ENCODE results near the gene CISD1.
"Not testable (repeated sequence)": the region's sequence is repeated elsewhere in the genome, so short reads cannot be mapped to it uniquely, and the experiment has no call there.

Gene CISD1

DNA sequence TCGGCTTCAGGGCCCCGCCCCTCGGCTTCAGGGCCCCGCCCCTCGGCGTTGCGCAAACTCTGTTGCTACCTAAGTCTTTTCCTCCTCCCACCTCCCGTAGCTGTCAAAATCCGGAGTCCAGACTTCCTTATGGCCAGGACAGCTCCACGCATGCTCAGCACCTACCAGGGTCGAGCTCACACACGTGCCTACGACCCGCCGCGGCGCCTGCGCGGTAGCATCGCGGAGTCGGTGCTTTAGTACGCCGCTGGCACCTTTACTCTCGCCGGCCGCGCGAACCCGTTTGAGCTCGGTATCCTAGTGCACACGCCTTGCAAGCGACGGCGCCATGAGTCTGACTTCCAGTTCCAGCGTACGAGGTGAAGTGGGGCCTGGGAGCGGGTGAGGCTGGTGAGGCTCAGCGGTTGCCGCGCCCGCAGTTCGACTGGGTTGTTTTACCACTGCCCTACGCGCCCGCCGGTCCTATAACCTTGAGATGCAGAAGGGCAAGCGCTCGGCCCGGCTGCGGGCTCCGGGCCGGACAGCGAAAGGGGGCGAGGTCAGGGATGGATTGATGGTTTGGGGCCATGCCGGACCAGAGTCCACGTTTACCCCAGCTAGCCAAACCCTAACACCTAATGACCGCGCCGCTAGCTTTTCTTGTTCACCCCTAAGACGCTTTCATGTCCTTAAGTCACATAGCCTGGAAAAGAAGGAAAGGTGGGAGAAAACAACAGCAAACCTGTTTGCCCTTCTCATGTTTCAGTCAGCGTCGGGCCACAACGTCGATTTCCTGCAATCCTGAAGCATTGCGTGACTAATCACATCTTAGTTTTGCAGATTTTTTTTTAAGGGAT is at the start of gene CISD1:
CISD1 (plus strand) TSS at position 217 of the 836 bp plus-strand sequence; CDS start at position 329, 112 bp downstream.
- DNase-seq, result peak; percentile 95

DNA sequence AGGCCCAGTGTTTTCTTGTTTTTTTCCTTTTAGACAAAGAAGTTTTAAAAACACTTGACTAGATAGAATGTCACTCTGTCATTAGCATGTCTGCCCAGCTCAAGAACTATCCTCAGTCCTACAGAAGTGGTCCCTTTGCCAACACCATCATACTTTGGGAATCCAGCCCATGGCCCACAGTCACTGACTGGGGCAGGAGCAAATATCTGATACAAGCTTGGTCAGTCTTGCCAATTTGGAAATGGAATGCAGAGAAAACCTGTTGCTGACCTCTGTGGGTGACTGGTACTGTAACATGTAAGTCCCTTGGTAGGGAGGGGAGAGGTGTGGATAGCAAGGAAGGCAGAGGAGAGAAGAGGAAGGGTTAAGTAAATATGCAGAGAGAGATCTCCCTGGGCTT is 49.1 kb upstream of the CISD1 start:
- DNase-seq, result no peak

DNA sequence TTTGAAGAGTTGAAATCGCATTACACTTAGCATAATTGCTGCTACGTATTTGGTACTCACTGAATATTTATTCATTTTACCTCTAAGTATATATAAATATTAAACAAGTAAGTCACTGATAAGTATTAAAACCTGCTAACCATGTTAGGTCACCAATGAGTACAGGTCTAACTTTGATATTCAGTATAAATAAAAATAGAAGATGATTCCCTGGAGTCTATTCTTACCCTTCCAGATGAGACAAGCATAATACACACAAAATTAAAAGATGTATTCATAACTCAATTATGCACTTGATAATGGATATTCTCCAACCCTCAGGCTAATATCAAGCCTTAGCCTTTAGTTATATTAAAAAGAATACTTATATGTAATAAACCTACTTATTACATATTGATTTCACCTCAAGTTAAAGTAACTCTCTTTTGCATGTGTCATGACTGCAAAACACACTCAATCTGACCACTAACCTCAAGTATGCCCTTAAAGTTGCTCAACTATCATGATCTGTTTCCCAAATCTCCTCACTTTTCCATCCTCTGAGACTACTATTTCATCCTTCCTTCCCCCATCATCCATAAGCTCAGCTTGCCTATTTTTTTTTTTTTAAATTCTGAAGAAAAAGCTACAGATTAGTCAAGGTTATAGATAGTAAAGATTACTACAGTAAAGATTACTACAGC is 48.1 kb upstream of the CISD1 start:
- DNase-seq, result no peak

DNA sequence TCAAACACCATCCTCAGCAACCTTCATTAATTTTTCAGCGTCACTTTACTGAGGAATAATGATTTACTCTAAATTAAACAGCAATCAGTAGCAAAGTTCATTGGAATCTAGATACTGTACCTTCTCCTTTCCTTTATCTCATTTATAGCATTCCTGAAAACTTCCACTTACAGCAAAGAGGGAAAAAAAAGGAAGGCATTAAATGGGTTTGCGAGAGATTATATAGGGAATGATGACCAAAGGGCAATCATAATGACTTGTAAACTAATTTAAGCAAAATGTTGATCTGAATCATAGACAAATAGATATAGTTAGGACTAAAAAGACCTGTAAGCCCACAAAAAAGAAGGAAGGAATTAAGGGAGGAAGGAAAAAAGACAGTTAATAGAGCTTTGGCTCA is 43.3 kb upstream of the CISD1 start:
- no peak for DNase-seq

DNA sequence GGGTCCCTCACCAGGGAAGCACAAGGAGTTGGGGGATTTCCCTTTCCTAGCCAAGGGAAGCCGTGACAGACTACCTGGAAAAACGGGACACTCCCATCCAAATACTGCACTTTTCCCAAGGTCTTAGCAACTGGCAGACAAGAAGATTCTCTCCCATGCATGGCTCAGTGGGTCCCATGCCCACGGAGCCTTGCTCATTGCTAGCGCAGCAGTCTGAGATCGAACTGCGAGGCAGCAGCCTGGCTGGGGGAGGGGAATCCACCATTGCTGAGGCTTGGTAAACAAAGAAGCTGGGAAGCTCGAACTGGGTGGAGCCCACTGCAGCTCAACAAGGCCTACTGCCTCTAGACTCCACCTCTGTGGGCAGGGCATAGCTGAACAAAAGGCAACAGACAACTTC is 39.1 kb upstream of the CISD1 start:
- not testable (repeated sequence) for DNase-seq

DNA sequence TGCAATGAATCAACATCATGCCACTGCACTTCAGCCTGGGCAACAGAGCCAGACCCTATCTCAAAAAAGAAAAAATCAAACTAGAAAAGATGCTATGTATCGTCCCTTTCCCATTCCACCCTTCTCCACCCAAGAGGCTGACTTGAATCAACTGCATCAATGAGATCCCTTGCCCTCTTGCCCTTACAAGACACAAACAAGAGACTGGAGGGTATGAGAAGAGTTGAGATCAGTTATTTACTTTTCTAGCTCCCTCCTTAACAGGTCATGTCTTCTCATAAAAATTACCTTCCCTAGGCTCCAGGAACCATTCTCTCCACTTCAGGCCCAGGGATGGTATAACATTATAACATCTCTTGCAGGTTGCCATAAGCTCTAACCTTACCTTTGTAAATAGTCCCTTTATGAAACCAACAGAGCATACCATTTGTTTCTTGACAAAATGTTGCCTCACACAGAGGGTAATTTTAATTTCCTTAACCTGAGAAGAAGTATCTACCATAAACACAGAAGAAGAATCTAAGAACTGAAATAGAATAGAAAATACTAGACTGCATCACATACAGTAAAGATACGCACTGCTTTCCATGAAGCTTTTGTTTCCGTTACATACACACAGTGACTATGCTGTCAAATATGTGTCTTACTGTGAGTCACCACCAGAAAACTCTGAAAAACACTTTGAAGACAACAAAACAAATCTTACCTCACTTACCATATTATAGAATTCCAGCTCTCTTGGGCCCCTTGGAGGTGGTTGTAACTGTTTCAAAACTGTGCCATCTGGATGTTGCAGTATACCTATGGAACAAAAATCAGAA is 31.7 kb upstream of the CISD1 start:
- no peak for DNase-seq

DNA sequence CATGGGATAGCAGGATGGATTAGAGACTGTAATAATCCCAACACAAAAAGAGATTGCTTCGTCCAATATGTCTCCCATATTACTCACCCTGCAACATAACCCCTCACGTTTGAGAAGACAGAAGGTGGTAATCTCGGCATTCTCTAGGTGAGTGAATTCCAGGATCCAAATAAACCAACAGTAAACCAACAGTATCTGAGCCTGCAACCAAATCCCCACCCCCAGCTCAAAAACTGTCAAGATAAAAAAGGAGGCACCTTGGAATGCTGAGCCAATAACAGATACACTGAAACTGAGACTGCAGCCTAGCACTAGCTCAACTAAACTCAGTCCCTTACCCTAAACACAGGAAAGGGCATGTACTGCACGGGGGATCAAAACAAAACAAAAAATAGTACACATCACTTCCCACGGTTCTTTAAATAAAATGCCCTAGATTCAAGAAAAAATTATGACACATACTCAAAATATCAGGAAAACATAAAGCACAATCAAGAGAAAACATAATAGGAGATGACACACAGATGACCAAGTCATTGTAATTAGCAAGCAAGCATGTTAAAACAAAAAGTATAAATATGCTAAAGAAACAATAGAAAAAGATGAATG is 29.3 kb upstream of the CISD1 start:
- DNase-seq, result no peak

DNA sequence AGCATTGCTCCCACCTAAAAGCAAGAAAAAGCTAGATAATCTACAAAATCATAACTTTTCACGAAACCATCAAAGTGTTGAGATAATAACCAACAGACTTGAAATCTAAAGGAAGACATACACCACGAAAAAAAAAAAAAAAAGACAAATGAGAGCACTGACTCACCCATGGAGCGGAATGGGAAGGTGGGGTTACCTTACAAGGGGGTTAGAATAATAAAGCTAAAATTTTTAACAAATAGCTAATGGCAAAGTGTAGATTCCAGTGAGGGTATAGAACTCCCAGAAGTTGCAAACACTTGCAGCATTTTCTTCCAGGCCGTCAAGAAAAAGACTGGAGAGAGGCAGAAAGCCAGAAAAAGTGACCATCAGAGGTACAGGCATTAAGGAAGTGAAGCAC is 28.4 kb upstream of the CISD1 start:
- no peak for DNase-seq

DNA sequence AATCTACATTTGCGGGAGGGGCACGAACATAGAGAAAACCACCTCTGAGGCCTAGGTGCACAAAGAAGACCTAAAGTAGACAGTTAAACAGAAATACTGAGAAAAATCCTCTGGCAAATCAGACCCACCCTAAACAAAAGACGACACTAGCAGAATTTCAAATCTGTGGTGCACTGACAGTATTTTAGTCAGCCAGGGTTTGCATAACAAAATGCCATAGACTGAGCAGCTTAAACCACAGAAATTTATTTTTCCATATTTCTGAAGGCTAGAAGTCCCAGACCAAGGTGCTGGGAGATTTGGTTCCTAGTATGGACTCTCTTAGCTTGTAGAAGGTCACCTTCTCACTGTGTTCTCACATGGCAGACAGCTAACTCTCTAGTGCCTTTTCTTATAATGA is 27.6 kb upstream of the CISD1 start:
- no peak for DNase-seq

DNA sequence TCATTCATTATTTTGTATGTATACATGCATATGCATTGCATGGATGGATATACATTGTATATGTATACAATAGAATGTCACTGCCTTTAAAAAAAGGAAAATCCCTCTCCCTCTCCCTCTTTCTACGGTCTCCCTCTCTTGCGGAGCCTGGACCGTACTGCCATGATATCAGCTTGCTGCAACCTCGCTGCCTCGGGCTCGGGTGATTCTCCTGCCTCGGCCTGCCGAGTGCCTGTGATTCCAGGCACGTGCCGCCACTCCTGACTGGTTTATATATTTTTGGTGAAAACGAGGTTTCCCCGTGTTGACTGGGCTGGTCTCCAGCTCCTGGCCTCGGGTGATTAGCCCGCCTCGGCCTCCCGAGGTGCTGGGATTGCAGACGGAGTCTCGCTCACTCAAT is 25.7 kb upstream of the CISD1 start:
- no peak for DNase-seq

DNA sequence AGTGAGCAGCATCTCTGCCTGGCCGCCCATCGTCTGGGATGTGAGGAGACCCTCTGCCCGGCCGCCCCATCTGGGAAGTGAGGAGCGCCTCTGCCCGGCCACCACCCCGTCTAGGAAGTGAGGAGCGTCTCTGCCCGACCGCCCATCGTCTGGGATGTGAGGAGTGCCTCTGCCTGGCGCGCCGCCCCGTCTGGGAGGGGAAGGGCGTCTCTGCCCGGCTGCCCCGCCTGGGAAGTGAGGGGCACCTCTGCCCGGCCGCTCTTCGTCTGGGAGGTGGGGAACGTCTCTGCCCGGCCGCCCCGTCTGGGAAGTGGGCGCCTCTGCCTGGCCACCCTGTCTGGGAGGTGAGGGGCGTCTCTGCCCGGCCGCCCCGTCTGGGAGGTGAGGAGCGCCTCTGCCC is 25.2 kb upstream of the CISD1 start:
- not testable (repeated sequence) for DNase-seq

DNA sequence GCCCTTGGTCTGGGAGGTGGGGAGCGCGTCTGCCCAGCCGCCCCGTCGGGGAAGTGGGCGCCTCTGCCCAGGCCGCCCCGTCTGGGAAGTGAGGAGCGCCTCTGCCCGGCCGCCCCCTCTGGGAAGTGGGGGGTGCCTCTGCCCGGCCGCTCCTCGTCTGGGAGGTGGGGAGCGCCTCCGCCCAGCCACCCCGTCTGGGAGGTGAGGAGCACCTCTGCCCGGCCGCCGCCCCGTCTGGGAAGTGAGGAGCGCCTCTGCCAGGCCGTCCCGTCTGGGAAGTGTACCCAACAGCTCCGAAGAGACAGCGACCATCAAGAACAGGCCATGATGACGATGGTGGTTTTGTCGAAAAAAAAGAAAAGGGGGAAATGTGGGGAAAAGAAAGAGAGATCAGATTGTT is 24.7 kb upstream of the CISD1 start:
- not testable (repeated sequence) for DNase-seq

DNA sequence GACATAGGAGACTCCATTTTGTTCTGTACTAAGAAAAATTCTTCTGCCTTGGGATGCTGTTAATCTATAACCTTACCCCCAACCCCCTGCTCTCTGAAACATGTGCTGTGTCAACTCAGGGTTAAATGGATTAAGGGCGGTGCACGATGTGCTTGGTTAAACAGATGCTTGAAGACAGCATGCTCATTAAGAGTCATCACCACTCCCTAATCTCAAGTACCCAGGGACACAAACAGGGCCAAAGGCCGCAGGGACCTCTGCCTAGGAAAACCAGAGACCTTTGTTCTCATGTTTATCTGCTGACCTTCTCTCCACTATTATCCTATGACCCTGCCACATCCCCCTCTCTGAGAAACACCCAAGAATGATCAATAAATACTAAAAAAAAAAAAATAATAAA is 24.3 kb upstream of the CISD1 start:
- not testable (repeated sequence) for DNase-seq

DNA sequence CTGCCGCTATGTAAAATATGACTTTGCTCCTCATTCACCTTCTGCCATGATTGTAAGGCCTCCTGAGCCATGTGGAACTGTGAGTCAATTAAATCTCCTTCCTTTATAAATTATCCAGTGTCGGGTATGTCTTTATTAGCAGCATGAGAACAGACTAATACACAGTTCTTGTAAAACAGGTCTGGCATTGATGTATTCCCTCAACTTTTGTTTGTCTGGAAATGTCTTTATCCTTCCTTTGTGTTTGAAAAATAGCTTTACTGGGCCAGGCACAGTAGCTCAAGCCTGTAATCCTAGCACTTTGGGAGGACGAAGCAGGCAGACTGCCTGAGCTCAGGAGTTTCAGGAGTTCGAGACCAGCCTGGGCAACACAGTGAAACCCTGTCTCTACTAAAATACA is 15.8 kb upstream of the CISD1 start:
- no peak for DNase-seq

DNA sequence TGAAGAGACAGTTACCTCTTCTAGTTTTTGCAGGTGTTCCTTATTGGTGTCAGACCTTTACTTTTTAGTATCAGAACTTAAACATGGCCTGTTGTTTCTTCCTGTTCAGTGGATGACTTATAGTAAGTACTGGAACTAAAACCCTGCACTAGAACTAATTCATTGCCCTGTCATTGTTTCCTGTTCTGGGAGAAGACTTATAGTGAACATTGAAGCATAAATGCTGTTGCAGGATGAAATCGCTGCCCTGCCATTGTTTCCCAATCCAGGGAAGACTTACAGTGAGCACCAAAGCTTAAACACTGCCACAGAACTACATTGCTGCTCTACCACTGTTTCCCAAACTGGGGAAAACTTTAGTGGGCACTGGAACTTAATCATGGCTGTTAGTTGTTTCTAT is 14.3 kb upstream of the CISD1 start:
- no peak for DNase-seq

DNA sequence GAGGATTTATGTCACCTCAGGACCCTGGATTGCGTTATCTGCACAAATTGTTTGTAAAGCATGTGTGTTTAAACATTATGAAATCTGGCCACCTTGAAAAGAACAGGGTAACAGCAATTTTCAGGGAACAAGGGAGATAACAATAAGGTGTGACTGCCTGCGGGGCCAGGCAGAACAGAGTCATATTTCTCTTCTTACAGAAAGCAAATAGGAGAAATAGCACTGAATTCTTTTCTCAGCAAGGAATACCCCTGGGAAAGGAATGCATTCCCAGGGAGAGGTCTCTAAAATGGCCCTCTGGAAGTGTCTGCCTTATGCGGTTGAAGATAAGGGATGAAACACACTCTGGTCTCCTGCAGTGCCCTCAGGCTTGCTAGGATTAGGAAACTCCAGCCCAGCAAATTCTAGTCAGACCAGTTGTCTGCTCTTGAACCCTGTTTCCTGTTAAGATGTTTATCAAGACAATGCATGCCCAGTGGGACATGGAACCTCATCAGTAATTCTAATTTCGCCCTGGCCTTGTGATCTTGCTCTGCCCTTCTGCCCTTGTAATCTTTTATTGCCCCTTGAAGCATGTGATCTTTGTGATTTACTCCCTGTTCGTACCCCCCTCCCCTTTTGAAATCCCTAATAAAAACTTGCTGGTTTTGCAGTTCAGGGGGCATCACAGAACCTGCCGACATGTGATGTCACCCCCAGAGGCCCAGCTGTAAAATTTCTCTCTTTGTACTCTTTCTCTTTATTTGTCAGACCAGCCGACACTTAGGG is 12.8 kb upstream of the CISD1 start:
- DNase-seq, result not testable (repeated sequence)

DNA sequence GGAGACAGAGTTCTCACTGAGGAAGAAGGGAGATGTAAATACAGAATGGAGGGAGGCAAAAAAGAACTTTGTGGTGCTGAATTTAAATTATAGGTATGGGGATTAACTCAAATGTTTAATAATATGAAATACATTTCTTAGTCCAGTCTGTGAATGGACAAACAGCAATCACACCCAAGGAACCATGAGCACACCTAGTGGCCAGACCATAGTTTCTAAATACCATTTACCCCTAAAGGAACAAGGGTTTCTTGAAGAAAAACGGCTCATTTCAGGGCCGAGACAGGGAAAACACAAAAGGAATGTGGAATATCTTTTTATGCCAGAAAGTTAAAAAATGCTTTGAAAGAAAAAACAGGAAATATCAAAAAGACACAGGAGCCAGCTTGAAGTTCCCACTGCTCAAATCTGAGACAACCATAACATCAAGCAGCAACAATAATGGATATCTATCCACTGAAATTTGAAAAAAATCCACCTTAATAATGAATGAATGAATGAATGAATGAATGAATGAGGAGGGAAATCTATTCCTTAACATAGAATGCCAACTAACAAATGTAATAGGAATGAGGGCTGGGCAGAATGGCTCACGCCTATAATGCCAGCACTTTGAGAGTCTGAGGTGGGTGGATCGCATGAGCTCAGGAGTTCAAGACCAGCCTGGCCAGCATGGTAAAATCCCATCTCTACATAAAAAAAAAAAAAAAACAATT is 9.8 kb upstream of the CISD1 start:
- no peak for DNase-seq

DNA sequence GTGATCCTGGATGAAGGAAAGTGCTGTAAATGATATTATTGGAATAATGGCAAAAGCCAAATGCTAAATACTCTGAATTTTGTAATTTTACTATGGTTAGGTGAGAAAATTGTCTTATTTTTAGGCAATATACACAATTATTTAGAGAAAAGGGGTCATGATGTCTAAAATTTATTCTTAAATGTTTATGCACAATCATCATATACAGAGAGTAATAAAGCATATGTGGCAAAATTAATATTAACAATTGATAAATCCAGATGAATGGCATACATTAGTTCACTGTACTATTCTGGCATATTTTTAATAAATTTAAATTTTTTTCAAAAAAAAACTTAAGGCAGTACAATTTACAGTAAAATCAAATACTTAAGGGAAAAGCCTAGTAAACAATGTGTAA is 8.6 kb upstream of the CISD1 start:
- no peak for DNase-seq

DNA sequence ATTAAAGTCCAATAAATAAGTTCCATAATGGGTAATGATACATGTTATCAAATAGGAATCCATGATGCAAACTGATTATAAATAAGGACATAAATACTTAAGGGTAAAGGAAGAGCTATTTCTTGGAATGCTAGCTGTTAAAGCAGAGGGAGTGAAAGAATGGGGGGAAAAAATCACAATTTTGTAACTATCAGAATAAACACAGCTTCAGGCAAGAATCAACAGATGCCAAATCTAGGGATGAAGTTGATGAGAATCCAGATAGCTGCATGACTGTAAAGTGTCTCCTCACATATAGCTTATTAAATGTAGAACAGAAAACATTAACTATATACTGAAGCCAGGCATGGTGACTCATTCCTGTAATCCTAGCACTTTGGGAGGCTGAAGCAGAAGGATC is 6.2 kb upstream of the CISD1 start:
- no peak for DNase-seq

DNA sequence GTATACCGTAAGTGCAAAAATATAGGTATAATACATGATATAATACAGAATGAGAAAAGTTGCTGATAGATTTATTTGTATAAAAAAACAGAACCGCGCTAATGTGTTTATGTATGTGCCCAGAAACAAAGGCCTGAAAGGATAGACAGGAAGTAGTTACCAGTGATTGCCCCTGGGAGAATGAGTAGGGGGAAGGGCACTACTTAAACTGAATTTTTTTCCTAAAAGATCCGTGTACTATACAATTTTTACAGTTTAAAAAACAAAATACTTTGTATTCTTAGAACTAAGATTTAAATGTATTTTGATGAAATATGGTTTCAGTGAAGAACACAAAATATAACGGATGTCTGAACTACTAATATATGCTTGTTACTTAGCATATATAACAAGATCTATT is 4.2 kb upstream of the CISD1 start:
- DNase-seq, result no peak

DNA sequence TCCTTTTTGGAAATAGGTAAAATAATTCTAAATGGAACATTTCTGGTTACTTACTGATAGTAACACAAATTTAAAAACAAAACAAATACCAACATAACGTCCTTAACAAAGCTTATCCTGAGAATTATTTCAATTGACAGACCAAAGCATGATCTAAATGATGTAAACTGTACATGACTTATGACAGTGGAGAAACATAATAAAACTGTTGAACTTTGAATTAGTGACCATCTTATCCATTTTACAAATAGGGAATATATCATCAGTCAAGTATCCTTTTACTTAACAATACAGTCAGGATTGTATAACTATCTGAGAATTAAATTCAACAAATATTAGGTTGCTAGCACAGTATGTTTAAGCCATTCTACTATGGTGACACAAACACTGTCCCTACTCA is 3.7 kb upstream of the CISD1 start:
- DNase-seq, result no peak
